Neural cell (in vitro differentiated cells): ENCODE data around the gene TNFAIP3. TPM values are rescaled to one million over a fixed set of nuclear protein-coding genes. Genes with fewer than 3 reads are reported as not detected.

Source experiments
- H2AFZ ChIP-seq: fragments of 200-600, 300-800 bp; sonication (generic), shearing (Covaris generic); 2 replicates; pipeline ENCODE4 v1.6.0; 2014; ENCODE audit warnings: low read depth, mild to moderate bottlenecking, antibody characterized with exemption, low read length, moderate library complexity
- H3F3A ChIP-seq: fragments of 200-600 bp; shearing (Covaris generic); 2 replicates; pipeline ENCODE4 v1.6.1; 2016; ENCODE audit warnings: mild to moderate bottlenecking, moderate library complexity, mixed read lengths, antibody characterized with exemption, low read length; ENCODE audit not compliant: insufficient read depth, poor library complexity, severe bottlenecking
- H3K27ac ChIP-seq: fragments of 200-600, 300-800 bp; sonication (generic), shearing (Covaris generic); 2 replicates; pipeline ENCODE4 v1.5.1; 2014; ENCODE audit warnings: mild to moderate bottlenecking, low read length, moderate library complexity
- H3K27me3 ChIP-seq: fragments of 300-800, 200-600 bp; sonication (generic), shearing (Covaris generic); 2 replicates; pipeline ENCODE4 v1.6.0; 2014; ENCODE audit warnings: mild to moderate bottlenecking, low read depth, low read length, moderate library complexity; ENCODE audit not compliant: insufficient read depth
- H3K36me3 ChIP-seq: fragments of 300-800, 200-600 bp; sonication (generic), shearing (Covaris generic); 2 replicates; pipeline ENCODE4 v1.5.1; 2014; ENCODE audit warnings: mild to moderate bottlenecking, antibody characterized with exemption, low read length, moderate library complexity; ENCODE audit not compliant: insufficient read depth
- H3K4me2 ChIP-seq: fragments of 300-800, 200-600 bp; sonication (generic), shearing (Covaris generic); 2 replicates; pipeline ENCODE4 v1.6.0; 2014; ENCODE audit warnings: mild to moderate bottlenecking, low read length
- H3K4me3 ChIP-seq: fragments of 300-800, 200-600 bp; sonication (generic), shearing (Covaris generic); 2 replicates; pipeline ENCODE4 v1.5.1; 2014; ENCODE audit warnings: mild to moderate bottlenecking, low read length, moderate library complexity
- H3K79me2 ChIP-seq: fragments of 200-600 bp; shearing (Covaris generic); replicated peaks from 2 replicates; pipeline ENCODE4 v1.6.0; 2014; ENCODE audit warnings: mild to moderate bottlenecking, low read length, moderate library complexity; ENCODE audit not compliant: insufficient read depth
- H3K9ac ChIP-seq: fragments of 300-800, 200-600 bp; sonication (generic), shearing (Covaris generic); 2 replicates; pipeline ENCODE4 v1.6.1; 2016; ENCODE audit warnings: mild to moderate bottlenecking, low read length, mixed read lengths
- H3K9me2 ChIP-seq: fragments of 200-600 bp; shearing (Covaris generic); 2 replicates; pipeline ENCODE4 v1.6.1; 2016; ENCODE audit warnings: mild to moderate bottlenecking, low read length, mixed read lengths; ENCODE audit not compliant: insufficient read depth
- H3K9me3 ChIP-seq: fragments of 200-600, 300-800 bp; sonication (generic), shearing (Covaris generic); 2 replicates; pipeline ENCODE4 v1.6.1; 2016; ENCODE audit warnings: mild to moderate bottlenecking, mixed run types, low read length, moderate library complexity, mixed read lengths
- H4K20me1 ChIP-seq: fragments of 200-600 bp; shearing (Covaris generic); 2 replicates; pipeline ENCODE4 v1.6.1; 2016; ENCODE audit warnings: mild to moderate bottlenecking, mixed run types; ENCODE audit not compliant: insufficient read depth
- EP300 ChIP-seq: fragments of 450-650 bp; conservative IDR thresholded peaks from 2 replicates; pipeline ENCODE4 v1.6.1; 2014; ENCODE audit warnings: antibody characterized with exemption, mild to moderate bottlenecking, moderate library complexity; ENCODE audit not compliant: poor library complexity, severe bottlenecking
- EZH2 ChIP-seq: fragments of 200-600, 300-800 bp; shearing (Covaris generic), sonication (generic); IDR thresholded peaks from 2 replicates; pipeline ENCODE4 v1.6.1; 2014; ENCODE audit warnings: antibody characterized with exemption, low read length, borderline replicate concordance, mild to moderate bottlenecking; ENCODE audit not compliant: insufficient read depth, poor library complexity, severe bottlenecking
- MXI1 ChIP-seq: fragments of 450-650 bp; conservative IDR thresholded peaks from 2 replicates; pipeline ENCODE4 v1.6.1; 2014; ENCODE audit warnings: antibody characterized with exemption, mild to moderate bottlenecking; ENCODE audit not compliant: poor library complexity, severe bottlenecking
- POLR2AphosphoS5 ChIP-seq: IDR thresholded peaks from 2 replicates; pipeline ENCODE4 v1.6.1; 2012
- REST ChIP-seq: IDR thresholded peaks from 2 replicates; pipeline ENCODE4 v1.6.1; 2012; ENCODE audit warnings: borderline replicate concordance
- SMC3 ChIP-seq: fragments of 450-650 bp; conservative IDR thresholded peaks from 2 replicates; pipeline ENCODE4 v1.6.1; 2014; ENCODE audit warnings: antibody characterized with exemption, mild to moderate bottlenecking, moderate library complexity; ENCODE audit not compliant: poor library complexity
- TAF1 ChIP-seq: IDR thresholded peaks from 2 replicates; pipeline ENCODE4 v1.6.1; 2012; ENCODE audit warnings: low read depth
- polyA plus RNA-seq: library from polyadenylated mRNA; depleted of rRNA; stranded (reverse); fragments of >200 nt; gene quantifications from 2 replicates; pipeline ENCODE4 v1.2.3, GENCODE V29; 2014
- TF ChIP-seq, protein P1 (sequence below): fragments of 450-650 bp; IDR thresholded peaks from 2 replicates; pipeline ENCODE4 v1.5.1; 2014; ENCODE audit warnings: antibody characterized with exemption, mild to moderate bottlenecking, moderate library complexity; ENCODE audit not compliant: poor library complexity, severe bottlenecking

Gene TNFAIP3
- polyA plus RNA-seq, 1 donor from 2014 or later, result 0.20 TPM

- Histone ChIP-seq H3K4me2 (no peak overlapping the region), H3K36me3 (no peaks in the 10 kb centered on the region), H3K27ac (no peak overlapping the region), H2AFZ (no peak overlapping the region), H3K9me2 (no peaks in the 10 kb centered on the region), H3K79me2 (no peaks in the 10 kb centered on the region), H3K4me3 (no peak overlapping the region), H3K9ac (no peak overlapping the region), H3F3A (no peaks in the 10 kb centered on the region), H3K9me3 (no peaks in the 10 kb centered on the region), H4K20me1 (no peaks in the 10 kb centered on the region), H3K27me3 (no peaks in the 10 kb centered on the region)
- TF ChIP-seq MXI1, result no peak
- TF ChIP-seq, protein P1, sequence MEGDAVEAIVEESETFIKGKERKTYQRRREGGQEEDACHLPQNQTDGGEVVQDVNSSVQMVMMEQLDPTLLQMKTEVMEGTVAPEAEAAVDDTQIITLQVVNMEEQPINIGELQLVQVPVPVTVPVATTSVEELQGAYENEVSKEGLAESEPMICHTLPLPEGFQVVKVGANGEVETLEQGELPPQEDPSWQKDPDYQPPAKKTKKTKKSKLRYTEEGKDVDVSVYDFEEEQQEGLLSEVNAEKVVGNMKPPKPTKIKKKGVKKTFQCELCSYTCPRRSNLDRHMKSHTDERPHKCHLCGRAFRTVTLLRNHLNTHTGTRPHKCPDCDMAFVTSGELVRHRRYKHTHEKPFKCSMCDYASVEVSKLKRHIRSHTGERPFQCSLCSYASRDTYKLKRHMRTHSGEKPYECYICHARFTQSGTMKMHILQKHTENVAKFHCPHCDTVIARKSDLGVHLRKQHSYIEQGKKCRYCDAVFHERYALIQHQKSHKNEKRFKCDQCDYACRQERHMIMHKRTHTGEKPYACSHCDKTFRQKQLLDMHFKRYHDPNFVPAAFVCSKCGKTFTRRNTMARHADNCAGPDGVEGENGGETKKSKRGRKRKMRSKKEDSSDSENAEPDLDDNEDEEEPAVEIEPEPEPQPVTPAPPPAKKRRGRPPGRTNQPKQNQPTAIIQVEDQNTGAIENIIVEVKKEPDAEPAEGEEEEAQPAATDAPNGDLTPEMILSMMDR, result no peak
Observed at GRCh38 chr6:137917551-137918325, 50.7 kb downstream of the TNFAIP3 start.

DNA sequence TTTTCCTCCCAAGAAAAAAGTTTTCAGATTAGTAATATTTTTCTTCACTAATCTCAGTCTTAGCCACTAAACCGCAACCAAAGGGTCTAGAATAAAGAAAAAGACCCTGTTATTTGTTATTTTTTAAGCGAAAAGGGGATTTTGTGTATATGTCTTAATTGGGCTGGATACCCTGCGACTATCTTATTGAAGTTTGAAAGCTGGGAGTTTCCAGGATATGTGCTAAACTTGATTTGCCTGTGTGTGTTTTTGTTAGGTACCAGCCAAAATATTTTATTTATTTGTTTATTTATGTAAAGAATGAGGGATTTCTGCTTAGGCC lies 52.4 kb downstream of the TNFAIP3 start:
- Histone ChIP-seq H2AFZ (no peak overlapping the region), H3K27me3 (no peaks in the 10 kb centered on the region), H3F3A (no peaks in the 10 kb centered on the region), H3K9ac (no peak overlapping the region), H3K79me2 (no peaks in the 10 kb centered on the region), H3K9me2 (no peaks in the 10 kb centered on the region), H3K4me3 (no peak overlapping the region), H4K20me1 (no peaks in the 10 kb centered on the region), H3K4me2 (no peak overlapping the region), H3K36me3 (no peaks in the 10 kb centered on the region), H3K27ac (no peak overlapping the region), H3K9me3 (no peaks in the 10 kb centered on the region)
- TF ChIP-seq REST (no peak), TAF1 (no peak), EZH2 (no peak), SMC3 (no peak), MXI1 (no peak), POLR2AphosphoS5 (no peak), EP300 (no peak)
- TF ChIP-seq, protein P1, result no peak
